ENCODE measurements around the gene ESRRG.
"Not testable (repeated sequence)": the region's sequence is repeated elsewhere in the genome, so short reads cannot be mapped to it uniquely, and the experiment has no call there.

ESRRG gene

GRCh38 chr1:216562383-216562782 is 160.8 kb downstream of the ESRRG start:
- no peak for DNase-seq

- no peak for DNase-seq
These were observed 162.7 kb downstream of the ESRRG start for GRCh38 chr1:216560527-216560926.

GRCh38 chr1:216559359-216559758 is 163.9 kb downstream of the ESRRG start:
- no peak for DNase-seq

- no peak for DNase-seq
These were observed 167.6 kb downstream of the ESRRG start for GRCh38 chr1:216555653-216556052.

- no peak for DNase-seq
These were observed 168.3 kb downstream of the ESRRG start for GRCh38 chr1:216554934-216555333.

- DNase-seq, result no peak
These were observed 169.5 kb downstream of the ESRRG start for GRCh38 chr1:216553766-216554165.

GRCh38 chr1:216553040-216553439 is 170.2 kb downstream of the ESRRG start:
- DNase-seq, result no peak

- DNase-seq, result no peak
These were observed 173.4 kb downstream of the ESRRG start for GRCh38 chr1:216549796-216550195.

GRCh38 chr1:216542741-216543140 is 180.5 kb downstream of the ESRRG start:
- no peak for DNase-seq

- DNase-seq, result no peak
These were observed 181.0 kb downstream of the ESRRG start for GRCh38 chr1:216542263-216542662.

- no peak for DNase-seq
These were observed 187.5 kb downstream of the ESRRG start for GRCh38 chr1:216535751-216536150.

GRCh38 chr1:216535059-216535458 is 188.2 kb downstream of the ESRRG start:
- no peak for DNase-seq

- no peak for DNase-seq
These were observed 189.5 kb downstream of the ESRRG start for GRCh38 chr1:216533776-216534175.

- DNase-seq, result no peak
These were observed 190.9 kb downstream of the ESRRG start for GRCh38 chr1:216532251-216532798.

- DNase-seq, result no peak
These were observed 191.7 kb downstream of the ESRRG start for GRCh38 chr1:216531263-216532239.

- not testable (repeated sequence) for DNase-seq
These were observed 193.4 kb downstream of the ESRRG start for GRCh38 chr1:216529851-216530250.

- no peak for DNase-seq
These were observed 194.4 kb downstream of the ESRRG start for GRCh38 chr1:216528816-216529215.

- no peak for DNase-seq
These were observed 199.6 kb downstream of the ESRRG start for GRCh38 chr1:216523449-216524190.

GRCh38 chr1:216523043-216523442 is 200.2 kb downstream of the ESRRG start:
- no peak for DNase-seq

- no peak for DNase-seq
These were observed 201.8 kb downstream of the ESRRG start for GRCh38 chr1:216521477-216521876.

- no peak for DNase-seq
These were observed 204.2 kb downstream of the ESRRG start for GRCh38 chr1:216518844-216519627.

GRCh38 chr1:216502528-216503162 is 220.6 kb downstream of the ESRRG start:
- DNase-seq, result no peak

Measured in T-helper 2 cell (primary cell).